ENCODE results near the gene PARD6B.

- TF ChIP-seq CTCF (IDR thresholded peaks at IDR 0.05; ENCODE audit: insufficient read depth, low read depth, low read length) (no peak), EZH2 (IDR thresholded peaks at IDR 0.05; ENCODE audit: insufficient read depth, low read length) (no peak)
Measured at GRCh38 chr20:50717974-50718761, 13.2 kb upstream of the PARD6B start.

Measured in astrocyte (in vitro differentiated cells and primary cell).